Fibroblast of the aortic adventitia (primary cell): Measurements from ENCODE around the gene TERB1. TPM values are rescaled to one million over a fixed set of nuclear protein-coding genes. Genes with fewer than 3 reads are reported as not detected.
"Not testable (repeated sequence)": the region's sequence is repeated elsewhere in the genome, so short reads cannot be mapped to it uniquely, and the experiment has no call there.

Experiments
- DNase-seq: peaks from one replicate; pipeline ENCODE4 v3.0.0-alpha.2; 2010; ENCODE audit warnings: low read depth
- H3K4me3 ChIP-seq: 2 replicates; pipeline ENCODE4 v1.5.1; 2011; ENCODE audit warnings: low read depth, mild to moderate bottlenecking, control low read depth, low read length, moderate library complexity
- total RNA-seq: library from RNA; depleted of rRNA; stranded (reverse); fragments of >200 nt; gene quantifications from 2 replicates; pipeline ENCODE4 v1.2.3, GENCODE V29; 2012; ENCODE audit warnings: low replicate concordance
- TF ChIP-seq, protein P1 (sequence below): IDR thresholded peaks from 2 replicates; pipeline ENCODE4 v1.5.1; 2011; ENCODE audit warnings: mild to moderate bottlenecking, low read length, control low read depth, inconsistent platforms; ENCODE audit not compliant: insufficient read depth

Gene TERB1
- total RNA-seq, 1 donor, result 0.09 TPM

DNA sequence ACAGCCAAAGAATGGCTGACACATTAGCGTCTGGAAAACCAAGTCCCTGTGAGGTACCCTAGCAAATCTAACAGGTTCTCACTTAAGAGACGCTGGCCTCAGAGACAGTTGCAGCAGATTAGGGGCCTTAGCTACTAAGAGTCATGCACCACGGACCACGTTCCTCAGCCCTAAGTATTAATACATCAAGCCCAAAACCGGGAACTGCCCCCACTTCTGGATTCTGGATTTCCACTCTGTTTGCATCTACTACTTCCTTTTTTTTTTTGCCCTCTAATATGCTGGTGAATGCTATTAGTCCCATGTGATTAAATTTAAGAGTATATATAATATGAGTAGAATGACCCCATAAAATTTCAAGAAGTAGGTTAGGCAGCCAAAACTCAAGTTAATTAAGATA is 775 bp upstream of the TERB1 start:
- TF ChIP-seq, protein P1, sequence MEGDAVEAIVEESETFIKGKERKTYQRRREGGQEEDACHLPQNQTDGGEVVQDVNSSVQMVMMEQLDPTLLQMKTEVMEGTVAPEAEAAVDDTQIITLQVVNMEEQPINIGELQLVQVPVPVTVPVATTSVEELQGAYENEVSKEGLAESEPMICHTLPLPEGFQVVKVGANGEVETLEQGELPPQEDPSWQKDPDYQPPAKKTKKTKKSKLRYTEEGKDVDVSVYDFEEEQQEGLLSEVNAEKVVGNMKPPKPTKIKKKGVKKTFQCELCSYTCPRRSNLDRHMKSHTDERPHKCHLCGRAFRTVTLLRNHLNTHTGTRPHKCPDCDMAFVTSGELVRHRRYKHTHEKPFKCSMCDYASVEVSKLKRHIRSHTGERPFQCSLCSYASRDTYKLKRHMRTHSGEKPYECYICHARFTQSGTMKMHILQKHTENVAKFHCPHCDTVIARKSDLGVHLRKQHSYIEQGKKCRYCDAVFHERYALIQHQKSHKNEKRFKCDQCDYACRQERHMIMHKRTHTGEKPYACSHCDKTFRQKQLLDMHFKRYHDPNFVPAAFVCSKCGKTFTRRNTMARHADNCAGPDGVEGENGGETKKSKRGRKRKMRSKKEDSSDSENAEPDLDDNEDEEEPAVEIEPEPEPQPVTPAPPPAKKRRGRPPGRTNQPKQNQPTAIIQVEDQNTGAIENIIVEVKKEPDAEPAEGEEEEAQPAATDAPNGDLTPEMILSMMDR, result no peak
- DNase-seq, result no peak
- H3K4me3 ChIP-seq, result no peak overlapping the region

DNA sequence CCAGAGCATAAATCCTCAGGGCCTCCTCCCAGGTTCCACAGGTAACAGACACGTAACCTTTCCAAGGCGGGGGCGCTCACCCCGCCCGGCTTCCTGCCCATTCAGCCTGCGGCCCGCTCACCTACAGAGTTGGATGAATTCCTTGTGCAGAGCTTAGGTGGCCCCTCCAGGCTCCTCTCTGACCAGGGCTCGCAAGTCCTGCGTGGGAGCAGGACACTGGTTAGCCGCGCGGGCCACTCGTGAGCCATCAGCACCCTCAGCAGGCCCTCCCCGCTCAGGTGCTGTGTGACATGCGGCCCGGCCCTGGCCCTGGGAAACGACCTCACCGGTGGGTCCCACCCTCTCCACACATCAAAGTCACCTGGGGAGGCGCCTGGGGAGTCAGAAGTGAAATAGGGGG is 528 bp downstream of the TERB1 start:
- no peak overlapping the region for H3K4me3 ChIP-seq
- DNase-seq, result no peak
- TF ChIP-seq, protein P1, result no peak

DNA sequence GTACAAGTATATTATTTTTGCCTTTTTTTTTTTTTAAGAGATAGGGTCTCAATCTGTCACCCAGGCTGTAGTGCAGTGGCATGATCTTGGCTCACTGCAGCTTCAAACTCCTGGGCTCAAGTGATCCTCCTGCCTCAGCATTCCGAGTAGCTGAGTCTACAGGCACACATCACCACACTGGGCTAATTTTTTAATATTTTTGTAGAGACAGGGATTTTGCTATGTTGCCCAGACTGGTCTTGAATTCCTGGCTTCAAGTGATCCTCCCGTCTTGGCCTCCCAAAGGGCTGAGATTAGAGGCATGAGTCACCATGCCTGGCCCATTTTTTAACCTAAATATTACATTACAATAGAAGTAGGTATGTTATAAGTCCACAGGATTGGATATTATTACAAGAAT is 3.2 kb downstream of the TERB1 start:
- no peak overlapping the region for H3K4me3 ChIP-seq
- TF ChIP-seq, protein P1, result no peak
- DNase-seq, result peak; percentile 70

DNA sequence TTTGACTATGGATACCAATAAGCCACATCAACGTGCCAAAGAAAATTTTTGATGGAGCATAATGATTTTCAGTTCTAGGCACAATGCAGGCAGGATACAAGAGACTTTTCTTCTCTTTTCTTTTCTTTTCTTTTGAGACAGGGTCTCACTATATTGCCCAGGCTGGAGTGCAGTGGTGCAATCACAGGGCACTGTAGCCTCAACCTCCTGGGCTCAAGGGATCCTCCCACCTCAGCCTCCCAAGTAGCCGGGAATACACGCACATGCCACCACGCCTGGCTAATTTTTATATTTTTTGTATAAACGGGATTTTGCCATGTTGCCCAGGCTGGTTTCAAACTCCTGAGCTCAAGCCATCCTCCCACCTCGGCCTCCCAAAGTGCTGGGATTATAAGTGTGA is 7.4 kb downstream of the TERB1 start:
- not testable (repeated sequence) for DNase-seq

DNA sequence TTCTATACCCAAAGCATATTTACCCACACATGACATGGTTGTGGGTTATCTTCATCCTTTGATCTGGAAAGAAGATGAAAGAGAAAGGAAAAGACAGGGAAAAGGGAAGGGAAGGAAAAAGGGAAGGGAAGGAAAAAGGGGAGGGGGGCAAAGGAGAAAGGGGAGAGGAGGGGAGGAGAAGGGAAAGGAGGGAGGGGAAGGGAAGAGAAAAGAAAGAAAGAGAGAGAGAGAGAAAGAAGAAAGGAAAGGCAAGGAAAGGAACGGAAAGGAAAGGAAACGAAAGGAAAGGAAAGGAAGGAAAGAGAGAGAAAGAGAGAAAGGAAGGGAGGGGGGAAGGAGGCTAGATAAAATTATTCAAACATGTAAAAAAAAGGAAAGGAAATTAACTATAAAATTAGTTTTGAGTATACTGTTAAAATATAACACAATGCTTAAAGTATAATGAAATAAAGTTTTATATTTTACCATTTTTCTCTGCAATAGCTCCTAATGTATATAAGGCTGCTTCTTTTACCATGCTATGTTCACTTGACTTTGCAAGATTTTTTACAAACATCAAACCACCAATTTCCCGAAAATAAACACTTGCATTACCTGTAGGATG is 11.2 kb downstream of the TERB1 start:
- TF ChIP-seq, protein P1, result no peak
- DNase-seq, result no peak
- no peak overlapping the region for H3K4me3 ChIP-seq

More for the DNA sequence above, 7.4 kb downstream of the TERB1 start:
- not testable (repeated sequence) for H3K4me3 ChIP-seq

DNA sequence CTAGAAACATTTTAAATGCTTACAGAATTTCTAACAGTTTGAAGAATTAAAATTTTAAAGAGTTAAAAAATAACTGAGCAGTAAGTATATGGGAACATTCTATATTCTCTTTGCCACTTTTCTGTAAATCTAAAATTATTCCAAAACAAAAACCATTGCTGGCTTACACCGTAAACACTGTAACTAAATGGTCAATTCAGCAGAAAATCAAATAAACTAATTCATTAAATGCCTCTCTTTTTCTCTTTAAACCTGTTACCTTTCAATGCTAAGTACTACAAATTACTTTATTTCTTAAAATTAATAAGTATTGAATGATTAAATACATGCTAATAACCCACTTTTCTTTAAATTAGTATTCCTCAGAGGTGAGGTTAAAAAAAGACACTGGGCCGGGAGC is 14.0 kb downstream of the TERB1 start:
- TF ChIP-seq, protein P1, result no peak
- DNase-seq, result no peak
- no peak overlapping the region for H3K4me3 ChIP-seq

DNA sequence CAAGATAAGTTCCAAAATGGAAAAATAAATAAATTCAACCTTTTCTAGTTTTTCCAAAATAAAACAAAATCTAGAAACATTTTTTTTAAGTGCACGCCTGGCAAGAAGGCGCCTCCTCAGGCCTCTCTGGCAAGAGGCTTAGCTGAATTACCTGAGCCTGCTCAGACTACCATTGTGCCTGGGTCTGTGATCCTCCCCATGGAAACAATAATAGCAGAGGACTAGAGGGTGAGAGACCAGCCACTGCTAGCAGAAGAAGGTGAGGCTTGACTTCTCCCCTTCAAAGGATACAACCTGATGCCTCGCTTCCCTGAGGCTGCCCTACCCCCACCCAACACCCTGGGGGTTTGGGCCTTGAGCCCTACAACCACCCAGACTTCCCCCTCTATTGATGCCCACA is 14.8 kb downstream of the TERB1 start:
- no peak overlapping the region for H3K4me3 ChIP-seq
- no peak for DNase-seq
- TF ChIP-seq, protein P1, result no peak
